ENCODE data around the gene CHST8.

The CHST8 gene

DNA sequence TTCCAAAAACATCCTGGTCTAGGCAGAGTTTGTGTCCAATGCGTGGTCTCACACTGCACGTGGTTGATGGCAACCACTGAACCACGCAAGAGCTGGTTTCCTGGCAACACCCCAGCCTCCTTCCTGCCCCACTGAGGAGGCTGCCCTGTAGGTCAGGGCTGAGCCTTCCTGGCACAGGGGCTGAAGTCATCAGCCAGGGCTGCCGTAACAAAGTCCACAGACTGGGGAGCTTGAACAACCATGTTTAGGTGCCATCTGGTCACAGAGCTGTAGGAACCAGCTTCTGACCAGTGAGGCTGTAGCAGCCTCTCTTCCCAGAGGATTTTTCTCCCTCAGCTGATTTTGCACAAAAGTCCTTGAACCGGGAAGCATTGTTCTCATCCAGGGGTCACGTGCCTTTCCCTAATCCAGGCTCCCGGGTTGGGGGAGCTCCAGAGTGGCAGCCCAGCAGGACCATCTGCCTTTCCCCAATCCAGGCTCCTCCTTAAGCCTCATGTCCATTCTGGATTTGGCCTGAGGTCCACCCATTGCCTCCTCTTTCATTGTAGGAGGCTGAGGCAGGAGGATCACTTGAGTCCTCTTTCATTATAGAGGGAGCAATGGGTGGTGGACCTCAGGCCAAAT is 53.9 kb downstream of the CHST8 start:
- no peak for DNase-seq

- DNase-seq: no peak
These were observed 55.4 kb downstream of the CHST8 start for GRCh38 chr19:33676999-33677665.

DNA sequence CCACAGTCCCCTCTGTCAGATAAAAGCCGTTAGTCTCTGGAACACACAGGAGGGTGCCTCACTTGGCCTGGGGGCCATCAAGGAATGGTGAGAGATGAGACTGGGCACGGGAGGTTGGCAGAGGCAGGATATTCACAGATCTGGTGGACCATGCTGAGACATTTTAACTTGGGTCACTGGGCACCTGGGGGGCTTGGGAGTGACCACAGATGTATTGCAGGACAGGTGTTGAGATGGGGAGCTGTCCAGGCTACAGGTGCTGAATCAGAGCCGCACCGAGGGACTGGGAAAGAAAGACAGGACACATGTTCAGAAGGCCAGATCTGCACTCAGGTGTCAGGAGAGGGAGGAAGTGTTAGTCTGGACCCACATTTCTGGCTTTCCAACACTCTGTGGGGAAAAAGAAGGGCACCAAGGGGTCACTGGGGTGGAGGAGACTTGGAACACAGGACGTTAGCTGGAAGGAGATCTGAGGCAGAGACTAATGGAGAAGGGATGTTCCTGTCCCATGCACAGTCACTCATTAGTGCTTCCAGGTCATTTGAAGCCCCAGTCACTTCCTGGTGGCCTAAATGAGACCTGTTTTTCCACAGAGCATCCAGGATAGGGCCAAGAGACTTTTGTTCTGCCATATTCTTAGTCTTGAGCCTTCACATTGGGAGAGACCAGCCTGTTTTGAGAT is 56.1 kb downstream of the CHST8 start:
- DNase-seq: no peak

- no peak for DNase-seq
These were observed 57.2 kb downstream of the CHST8 start for GRCh38 chr19:33678796-33679585.

- no peak for DNase-seq
These were observed 57.9 kb downstream of the CHST8 start for GRCh38 chr19:33679696-33680095.

DNA sequence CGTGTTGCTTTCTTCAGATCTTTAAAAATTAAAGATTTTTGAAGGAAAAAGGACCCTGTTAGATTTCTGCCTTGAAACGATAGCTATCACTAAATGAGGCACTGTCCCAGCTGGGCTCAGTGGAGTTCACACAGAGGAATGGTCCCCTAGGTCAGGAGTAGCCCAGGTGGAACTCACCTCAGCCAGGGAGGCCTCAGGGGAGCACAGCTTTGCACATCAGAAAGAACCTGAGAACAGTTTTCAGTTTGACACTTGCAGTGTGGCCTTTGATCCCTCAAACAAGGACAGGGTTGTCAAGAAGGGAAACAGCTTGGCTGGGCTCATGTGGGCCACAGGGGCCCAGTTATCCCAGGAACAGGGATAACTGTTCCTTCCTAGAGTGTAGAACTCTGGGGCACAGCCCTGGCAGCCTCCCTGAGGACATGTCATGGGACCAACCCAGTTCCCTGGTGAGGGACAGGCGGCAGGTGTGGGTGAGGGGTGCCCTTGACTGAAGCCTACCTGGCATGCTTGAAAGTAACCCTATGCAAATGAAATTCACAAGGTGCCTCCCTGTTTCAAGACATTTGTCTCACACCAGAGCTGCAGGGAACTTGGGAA is 59.4 kb downstream of the CHST8 start:
- no peak for DNase-seq

DNA sequence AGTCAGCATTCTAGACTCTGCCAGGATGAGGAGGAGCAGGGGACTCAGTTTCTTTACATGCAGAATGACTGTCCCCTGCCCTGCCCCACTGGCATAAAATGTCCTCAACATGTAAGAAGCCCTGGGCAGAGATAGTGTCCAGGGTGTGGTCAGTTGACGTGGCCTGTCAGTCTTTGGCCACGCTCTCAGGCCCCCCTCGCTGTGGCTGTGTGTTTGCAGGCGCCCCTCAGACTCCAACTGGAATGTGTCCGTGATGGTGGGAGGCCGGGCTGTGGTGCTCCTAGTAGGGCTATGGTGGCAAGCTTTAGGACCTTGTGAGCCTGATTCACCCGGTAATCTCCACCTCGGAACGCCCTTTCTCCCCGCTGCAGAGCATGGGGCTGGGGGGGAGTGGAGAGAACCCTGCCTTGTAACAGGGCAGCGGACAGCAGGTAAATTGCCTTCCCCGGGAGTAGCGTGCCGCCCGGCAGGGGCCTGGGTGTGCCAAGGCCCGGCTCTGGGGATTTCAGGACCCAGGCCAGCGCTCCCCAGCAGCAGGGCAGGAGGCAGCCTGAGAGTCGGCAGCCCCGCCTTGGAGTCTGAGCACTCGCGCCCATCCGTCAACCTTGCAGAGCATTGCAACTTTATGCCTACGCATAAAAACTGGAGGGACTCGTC is 62.3 kb downstream of the CHST8 start:
- DNase-seq: no peak

- no peak for DNase-seq
These were observed 62.9 kb downstream of the CHST8 start for GRCh38 chr19:33684538-33685232.

DNA sequence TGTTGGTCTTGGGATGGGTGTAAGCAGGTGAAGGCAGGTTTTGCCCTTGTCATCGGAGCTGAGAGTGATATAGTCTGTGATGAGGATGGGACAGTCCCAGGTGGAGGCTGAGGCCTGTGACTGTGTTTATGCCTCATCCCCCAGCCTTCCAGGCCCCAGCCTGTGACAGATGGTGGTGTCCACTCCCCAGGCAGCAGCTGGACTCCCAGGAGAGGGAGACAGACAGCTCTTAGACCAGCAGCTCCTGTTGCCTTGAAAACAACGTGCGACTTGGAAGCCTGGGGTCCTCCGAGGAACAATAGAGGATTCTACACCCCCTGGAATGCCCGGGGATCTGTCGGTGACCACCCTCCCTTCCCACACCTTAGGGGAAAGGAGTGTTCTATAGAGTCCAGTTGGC is 63.8 kb downstream of the CHST8 start:
- no peak for DNase-seq

GRCh38 chr19:33686262-33686661 is 64.5 kb downstream of the CHST8 start:
- no peak for DNase-seq

DNA sequence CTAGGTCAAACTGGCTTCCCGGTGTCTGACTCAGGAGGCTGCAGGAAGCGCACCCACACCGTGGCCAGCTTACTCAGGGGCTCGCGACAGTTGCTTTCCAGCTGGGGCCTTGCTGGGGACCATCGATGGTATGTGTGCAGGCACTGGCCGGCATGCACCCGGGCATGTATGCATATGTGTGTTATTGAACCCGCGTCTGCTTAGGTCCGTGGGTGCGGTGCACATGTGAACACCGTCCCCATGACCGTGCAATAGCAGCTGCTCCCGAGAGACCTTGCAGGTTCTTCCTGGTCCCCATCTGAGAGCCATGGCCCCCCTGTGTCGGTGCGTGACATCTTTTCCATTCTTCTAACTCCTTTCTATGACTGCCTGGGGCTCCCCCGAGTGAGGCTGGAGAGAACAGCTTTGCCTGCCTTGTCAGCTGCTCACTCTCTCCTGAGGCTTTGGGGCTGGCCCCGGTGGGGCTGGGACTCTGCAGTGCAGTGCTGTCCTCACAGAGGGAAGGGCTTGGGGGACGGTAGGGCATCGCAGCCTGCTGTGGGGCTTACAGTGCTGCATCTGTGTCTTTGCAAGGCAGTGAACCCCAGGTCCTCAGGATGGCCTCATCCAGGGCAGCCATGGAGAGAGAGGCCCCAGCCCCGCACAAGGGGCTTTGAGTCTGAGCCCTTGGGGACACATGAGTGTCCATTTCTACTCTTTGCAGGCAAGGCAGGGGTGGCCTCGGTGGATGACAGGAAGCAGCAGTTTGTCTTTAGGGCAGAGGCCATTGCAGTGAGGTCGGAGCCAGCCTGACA is 65.1 kb downstream of the CHST8 start:
- no peak for DNase-seq

- no peak for DNase-seq
These were observed 65.9 kb downstream of the CHST8 start for GRCh38 chr19:33687481-33688170.

DNA sequence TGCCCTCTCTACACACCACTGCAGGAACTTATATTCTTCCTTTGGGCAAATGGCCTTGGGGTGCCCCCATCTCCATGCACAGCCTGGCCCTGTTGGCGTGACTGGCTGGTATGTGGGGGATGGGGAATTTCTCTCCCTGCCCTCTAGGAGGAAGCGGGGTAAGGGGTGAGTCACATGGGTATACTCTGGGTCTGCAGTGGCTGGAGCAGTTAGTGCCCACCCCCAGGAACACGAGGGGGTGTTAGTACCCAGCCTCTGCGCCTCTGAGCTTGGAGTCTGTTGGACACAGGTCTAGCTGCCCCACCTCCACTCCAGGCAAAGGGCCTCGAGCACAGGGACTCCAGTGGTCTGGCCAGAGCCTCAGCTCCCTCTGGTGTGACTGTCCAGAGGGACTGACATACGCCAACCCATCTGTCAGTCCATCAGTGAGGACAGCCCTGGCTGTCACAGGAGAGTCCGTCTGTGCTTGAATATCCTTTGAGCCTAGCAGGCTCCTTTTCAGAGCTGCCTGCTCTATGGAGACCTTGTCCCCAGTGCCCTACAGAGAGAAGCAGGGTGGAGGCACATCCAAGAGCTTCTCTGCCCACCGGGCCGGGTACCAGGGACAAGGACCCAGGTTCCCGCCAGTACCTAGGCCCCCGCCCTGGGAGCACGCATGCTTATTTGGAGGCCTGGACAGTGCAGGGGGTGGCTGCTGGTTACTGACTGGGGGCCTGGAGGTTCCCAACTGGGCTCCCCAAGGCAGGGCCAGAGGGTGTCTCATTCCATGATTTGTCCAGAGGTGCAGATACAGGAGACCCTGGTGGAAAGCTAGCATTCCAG is 66.6 kb downstream of the CHST8 start:
- DNase-seq: no peak

- DNase-seq: no peak
These were observed 67.5 kb downstream of the CHST8 start for GRCh38 chr19:33689138-33689746.

DNA sequence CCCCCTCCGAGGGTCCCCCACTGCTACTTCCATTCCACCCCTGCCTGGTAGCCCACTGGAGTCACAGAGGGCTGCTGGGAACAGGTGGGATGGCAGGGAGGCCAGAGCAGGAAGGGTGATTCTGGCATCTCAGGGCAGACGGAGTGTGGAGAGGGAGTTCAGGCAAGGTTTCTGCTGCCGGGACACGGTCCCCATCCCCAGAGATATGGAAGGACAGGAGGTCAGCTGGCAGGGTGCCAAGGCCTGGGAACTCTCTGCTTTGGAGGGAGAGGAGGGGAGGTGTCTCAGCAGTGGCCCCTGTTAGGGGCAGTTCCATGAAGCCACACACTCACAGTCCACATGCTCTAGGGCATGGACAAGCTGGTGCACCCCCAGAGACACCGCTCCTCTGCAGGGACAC is 68.1 kb downstream of the CHST8 start:
- DNase-seq: no peak

DNA sequence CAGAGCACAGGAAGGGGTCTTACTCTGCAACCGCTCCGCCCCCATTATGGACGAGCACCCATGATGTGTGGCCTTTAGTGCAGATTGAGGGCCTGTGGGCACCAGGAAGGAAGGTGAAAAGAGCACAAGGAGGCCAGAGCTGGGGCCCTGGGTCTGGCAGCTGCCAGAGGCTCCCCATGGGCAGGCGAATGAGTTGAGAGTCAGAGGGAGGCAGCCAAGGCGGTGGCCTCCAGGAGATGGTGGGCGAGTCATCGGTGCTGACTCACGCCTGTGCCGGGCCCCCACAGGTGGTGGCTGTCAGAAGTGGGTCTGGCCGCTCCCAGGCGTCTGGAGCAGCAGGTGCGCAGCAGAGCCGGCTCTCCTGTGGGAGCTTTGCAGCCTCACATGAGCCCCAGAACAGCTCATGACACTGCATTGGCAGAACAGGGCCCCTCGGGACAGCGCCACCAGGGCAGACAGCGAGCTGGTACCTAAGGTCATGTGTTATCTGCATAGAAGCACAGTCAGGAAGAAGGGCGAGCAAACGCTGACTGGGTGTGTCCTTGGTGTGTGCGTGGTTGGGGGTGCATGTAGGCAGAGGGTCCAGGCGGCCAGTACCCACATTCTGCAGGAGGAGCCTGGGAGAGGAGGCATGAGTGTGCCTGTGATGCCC is 68.8 kb downstream of the CHST8 start:
- DNase-seq: no peak

GRCh38 chr19:33691030-33691427 is 69.3 kb downstream of the CHST8 start:
- DNase-seq: no peak

DNA sequence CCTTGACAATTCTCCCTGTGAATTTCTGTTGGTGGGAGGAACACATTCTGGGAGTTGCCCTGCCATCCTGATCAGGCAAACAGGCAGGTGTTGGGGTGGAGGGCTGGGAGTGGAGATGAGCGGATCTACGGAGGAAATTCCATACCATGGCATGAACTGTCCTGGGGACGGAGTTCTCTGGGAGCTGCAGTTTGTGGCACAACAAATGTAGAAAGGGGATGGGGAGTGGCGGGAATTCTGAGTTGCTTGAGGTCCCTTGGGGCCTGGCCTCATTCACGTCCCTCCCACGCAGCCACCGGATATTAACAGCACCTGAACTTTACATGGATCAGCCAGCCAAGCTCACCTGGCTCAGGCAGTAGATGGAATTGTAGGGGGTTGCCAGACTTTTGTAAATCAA is 70.0 kb downstream of the CHST8 start:
- DNase-seq: no peak

DNA sequence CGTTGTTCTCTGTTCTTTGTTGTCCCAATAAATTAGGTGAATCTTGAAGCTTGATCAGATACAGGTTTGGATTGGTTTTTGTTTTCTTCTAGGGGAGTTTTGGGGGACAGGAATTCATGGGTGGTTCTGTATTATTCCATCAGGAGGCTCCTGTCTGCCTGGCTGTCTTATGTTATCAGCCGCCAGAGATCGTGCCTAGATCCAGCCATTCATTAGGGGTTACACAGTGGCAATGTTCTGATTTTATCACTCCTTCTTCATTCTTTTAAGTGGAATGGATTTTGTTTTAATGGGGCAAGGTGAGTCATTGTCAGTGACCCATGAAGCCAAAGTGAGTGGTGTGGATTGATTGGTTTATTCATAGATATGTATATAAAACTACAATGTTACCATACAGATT is 71.9 kb downstream of the CHST8 start:
- no peak for DNase-seq

All from bone marrow (tissue), 2 donors.